GM18909 (cell line): ENCODE data around the gene ZNF112.
"Not testable (repeated sequence)": the region's sequence is repeated elsewhere in the genome, so short reads cannot be mapped to it uniquely, and the experiment has no call there.

Experiments
- ATAC-seq: cut with Tn5 transposase; IDR thresholded peaks from one replicate; pipeline ENCODE4 v1.9.1; 2021; ENCODE audit warnings: mild to moderate bottlenecking; ENCODE audit not compliant: unreplicated experiment, poor library complexity

ZNF112 gene

DNA sequence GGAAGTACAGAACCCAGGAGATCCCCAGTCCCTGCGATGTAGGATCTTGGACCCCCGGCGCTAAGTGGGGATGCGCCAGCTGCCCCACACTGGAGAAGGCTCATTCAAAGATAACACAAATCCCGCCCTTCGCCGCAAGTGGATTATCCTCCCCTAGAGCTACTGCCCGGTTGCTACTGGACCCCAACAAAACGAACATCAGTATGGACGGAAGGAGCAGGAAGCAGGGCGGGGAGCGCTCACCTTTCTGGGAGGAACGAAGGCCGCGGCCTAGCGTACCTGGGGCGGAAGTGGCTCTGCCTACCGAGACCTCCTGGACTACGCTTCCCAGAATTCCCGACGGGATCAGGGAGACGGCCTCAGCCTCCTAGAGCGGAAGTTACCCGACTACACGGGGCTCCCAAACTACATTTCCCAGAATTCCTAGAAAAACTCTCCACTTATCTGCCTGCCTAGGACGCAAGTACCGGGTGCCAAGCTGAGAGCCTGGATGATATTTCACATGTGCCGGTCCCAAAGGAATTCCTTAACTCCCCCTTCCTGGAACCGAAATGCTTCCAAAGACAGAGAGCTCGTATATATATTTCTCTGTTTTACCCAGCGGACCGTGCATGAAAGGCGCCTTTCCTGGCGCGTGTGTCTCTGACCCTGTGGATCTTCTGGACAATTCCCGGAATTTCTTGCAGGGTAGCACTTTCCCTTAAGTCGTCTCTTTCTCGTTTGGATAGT, at the start of gene ZNF112:
TSS of gene ZNF112 (minus strand) at position 298 of the 729 bp plus-strand sequence. CDS start 16,141 bp downstream, outside the sequence.
- no peak for ATAC-seq

GRCh38 chr19:44401139-44402115, 44.9 kb upstream of the ZNF112 start, which contains the start of gene ZNF285:
Gene ZNF285 (minus strand): TSS chr19:44401608. CDS start chr19:44397213, 4,395 bp downstream.
- peak; percentile 66 for ATAC-seq

- ATAC-seq = not testable (repeated sequence)
Observed at GRCh38 chr19:44389268-44389667, 32.8 kb upstream of the ZNF112 start.

DNA sequence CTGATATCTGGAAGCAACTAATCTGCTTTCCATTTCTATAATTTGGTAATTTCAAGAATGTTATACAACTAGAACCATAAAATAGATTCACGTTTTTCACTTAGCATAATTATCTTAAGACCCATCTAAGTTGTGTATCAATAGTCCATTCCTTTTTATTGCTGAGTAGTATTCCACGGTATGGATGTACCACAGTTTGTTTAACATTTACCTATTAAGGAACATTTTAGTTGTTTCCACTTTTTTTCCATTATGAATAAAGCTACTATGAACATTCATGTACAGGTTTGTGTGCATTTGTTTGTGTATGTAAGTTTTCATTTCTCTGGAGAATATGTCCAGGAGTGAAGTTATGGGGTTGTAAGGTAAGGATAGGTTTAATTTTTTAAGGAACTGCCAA, 18.3 kb upstream of the ZNF112 start:
- no peak for ATAC-seq

DNA sequence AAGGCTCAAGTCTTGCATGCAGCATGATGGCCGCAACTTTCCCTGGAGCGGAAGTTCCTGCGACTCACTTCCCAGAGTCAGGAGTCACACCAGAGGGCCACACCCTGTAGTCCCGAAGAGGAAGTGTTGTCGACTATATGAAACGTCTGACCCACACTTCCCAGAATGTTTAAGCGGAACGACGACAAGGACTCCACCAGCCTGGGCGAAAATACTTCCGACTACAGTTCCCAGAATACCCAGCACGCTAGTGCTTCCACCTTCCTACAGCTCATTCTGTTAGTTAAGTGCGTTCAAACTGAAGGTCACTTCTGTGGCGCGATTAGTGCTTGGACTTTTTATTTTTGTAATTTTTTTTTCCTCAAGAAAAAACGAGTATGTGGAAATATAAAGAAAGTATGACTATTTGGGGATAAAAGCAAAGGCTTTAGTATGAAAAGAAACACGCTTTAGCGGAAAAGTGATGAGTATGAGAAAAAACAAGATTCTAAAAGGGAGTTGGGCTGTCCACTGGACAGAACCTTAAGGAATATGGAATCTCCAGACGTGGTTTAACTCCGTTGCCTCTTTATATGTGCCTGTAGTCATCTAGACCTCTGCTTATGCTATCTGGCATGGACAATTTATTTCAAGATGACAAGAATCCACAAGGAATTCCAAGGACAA, 15.5 kb upstream of the ZNF112 start:
- no peak for ATAC-seq

DNA sequence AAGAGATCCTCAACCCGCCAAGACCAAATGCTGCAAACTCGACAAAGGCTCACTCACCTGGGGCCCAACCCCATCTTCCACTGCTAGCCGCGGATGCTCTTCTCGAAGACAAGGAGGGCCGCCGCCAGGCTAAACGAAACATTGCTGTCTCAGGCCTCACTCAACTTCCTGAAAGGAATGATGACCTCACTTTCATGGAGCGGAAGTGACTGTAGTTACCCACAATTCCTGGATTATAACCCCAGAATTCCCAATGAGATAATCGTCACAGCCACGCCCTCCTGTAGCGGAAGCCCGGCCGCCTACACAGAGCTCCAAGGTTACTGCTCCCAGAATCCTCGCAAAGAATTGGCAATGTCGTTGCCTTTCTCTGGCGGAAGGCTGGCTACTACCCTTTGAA, 10.5 kb upstream of the ZNF112 start:
- ATAC-seq = no peak

DNA sequence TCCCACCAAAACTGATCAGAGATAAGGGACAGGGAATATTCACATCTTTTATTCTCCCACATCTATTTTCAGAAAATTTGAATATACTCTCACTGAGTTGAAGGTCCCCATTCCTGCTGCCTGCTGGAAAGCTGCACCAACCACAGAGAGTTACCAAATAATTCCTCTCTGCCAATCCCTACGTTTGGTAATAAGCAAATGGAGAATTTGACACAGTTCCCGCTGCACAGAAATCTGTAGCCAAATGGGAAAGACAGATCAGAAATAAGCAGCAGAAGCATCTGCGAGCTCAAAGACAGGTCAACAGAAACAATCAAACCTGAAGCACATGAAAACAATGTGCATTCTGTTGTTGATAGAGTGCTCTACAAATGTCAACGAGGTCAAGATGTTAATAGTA, 9.9 kb downstream of the ZNF112 start:
- no peak for ATAC-seq

DNA sequence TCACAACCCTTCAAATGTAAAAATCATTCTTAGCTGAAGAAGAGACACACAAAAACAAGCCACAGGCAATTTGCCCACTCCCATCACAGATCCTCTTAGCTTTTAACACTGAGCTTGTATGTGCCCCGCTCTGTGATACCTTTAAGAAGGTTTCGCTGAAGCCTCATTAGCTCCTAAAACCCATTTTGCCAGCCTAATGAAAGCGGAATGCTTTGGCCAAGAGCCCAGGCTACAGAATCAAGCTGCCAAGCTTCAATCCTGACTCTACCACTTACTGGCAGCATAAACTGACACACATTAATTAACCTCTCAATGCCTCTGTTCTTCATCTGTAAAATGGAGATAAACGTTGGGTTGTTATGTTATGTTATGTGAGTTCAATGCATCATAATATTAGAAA, 10.5 kb downstream of the ZNF112 start:
- no peak for ATAC-seq

DNA sequence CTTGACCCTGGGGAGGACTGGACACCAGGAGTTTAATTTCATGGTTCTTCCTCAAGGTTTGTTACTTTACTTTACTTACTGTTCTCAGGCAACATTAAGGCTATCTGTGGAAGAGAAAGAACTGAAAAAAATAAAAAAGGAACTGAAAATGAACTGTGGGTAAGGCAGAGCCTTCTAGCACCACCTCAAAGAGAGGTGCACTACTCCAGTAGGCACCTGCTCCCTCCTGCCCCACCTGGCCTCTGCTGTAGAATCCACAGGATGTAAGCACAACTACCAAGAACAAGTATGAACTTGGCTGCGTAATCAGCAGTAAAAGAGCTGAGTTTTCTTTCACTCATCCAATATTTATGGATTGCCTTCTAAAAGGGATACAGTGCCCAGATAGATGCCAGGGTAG, 12.2 kb downstream of the ZNF112 start:
- no peak for ATAC-seq

DNA sequence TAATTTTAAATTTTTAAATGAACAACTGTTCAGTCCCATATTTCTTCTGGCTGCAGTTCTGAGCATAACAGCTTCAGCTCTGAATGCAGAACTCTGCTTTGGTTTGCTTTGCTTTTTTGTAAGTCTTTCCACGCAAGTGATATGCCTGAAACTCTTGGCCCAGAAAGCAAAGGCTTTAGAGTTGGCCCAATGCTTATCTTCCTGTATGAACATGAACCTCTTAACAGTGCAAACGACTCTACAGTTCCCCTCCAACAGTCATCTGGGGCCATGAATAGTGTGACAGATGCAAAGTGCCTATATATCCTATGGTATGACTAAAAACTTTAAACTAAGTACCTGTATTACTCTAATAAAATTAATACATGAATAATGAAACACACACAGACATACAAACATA, 14.7 kb downstream of the ZNF112 start:
- ATAC-seq = no peak

- not testable (repeated sequence) for ATAC-seq
Observed at GRCh38 chr19:44334639-44335038, 21.8 kb downstream of the ZNF112 start.

DNA sequence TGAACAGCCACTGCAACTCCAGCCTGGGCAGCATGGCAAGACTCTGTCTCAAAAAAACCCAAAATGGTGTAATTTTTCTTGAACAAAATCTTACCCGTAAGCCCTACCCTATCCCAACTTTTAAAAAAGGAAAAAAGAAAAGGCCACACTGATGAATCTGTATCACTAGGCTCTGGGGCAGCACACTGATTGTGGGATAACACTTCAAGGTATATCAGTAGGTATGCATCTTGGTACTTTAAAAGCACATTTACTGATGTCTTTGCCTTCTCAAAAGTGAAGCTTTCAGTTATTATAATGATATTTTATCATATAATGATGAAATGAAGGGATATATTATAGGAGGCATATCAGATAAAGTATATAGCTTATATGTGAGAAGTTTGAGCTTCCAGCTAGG, 24.3 kb downstream of the ZNF112 start:
- no peak for ATAC-seq

- no peak for ATAC-seq
Observed at GRCh38 chr19:44315883-44316282, 40.6 kb downstream of the ZNF112 start.

DNA sequence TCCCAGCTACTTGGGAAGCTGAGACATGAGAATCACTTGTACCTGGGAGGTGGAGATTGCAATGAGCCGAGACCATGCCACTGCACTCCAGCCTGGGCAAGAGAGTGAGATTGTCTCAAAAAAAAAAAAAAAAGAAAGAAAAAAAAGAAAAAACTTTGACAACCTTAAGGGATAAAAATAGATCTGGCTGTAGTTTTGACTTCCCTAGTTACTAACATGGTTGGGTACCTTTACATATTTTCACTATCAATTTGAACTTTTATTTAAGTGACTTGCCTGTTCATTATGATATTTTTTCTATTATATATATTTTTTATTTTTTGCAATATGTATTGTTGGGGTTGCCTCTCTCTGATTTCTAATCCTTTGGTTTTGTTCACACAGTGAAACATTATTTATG, 43.2 kb downstream of the ZNF112 start:
- ATAC-seq = no peak

DNA sequence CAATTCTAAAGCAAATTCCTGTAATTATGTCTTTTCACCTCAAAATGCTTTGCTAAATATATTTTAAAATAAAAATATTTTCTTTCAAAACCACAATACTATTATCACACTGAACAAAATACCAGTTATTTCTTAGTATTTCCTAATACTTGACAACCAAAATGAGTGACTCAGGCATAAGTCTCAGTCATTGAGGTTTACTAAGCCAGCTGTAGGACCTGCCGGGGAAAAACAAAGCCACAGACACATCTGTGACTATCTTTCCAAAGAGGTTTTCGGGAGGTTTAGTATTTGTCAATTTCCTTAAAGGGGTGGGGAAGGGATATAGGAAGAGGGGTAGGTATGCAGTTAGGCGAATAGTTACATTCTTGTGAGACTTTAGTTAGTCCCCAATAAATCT, 48.5 kb downstream of the ZNF112 start:
- no peak for ATAC-seq

DNA sequence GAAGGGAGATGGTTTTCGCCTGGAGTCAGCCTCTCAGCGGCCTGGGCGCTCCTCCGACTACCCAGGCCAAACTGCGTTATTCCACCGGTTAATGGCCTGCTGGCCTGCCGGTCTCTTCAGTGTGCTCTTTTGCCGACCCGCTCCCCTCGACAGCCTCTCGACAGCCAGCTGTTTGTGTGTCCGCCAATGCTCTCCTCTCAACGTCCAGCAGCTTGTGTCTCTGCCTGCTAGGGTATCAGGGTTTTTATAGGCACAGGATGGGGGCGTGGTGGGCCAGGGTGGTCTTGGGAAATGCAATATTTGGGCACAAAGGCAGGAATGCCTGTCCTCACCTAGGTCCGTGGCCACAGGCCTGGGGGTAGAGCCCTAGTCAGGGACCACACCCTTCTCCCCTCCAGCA, 50.2 kb downstream of the ZNF112 start:
- no peak for ATAC-seq

DNA sequence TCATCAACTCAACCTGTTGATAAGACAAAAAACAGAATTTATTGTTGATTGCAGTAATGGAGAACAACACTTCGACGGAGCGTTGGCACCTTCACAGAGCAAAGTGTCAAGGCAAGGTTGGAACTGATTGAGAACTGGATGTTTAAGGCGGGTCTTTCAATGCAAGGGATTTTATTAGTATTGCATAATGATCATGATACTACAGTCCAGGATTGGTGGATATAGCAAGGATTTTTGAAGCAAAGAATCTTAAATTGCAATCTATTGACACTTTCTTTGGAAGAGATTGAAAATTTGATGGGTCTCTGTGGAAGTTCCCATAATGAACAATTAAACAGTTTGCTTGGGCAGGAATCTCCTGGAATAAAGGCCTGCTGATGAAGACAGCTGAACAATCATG, 51.0 kb downstream of the ZNF112 start:
- no peak for ATAC-seq

GRCh38 chr19:44304659-44305193, 51.8 kb downstream of the ZNF112 start, which contains the start of gene ZNF235:
Gene ZNF235 (minus strand): TSS chr19:44305025. CDS start chr19:44303404, 1,621 bp downstream.
- ATAC-seq = peak; percentile 85

DNA sequence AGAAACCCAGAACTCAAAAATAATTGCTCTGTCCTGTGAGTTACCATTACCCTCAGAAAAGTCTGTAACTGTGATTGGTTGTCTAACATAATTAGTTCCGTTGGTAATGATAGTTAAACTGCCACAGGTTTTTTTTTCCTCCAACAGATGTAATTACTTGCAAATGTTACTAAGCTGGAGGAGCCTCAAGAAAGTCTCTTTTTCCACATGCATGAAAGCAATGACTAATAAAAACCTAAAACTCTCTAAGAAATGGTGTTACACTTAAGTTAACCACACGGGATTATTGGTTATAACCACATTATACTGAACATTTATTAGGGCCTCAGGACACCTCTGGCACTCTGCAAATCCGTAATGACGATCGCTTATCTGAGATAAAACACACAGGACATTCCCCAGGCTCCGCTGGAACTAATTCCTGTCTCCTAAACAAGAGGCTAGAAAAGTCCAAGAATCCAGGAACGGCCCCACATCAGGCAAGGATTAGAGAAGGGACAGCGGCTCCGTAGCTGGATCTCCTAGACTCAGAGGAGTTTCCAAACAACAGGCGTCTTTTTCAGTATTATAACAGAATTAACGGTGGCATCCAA, 52.4 kb downstream of the ZNF112 start:
- peak; percentile 30 for ATAC-seq

DNA sequence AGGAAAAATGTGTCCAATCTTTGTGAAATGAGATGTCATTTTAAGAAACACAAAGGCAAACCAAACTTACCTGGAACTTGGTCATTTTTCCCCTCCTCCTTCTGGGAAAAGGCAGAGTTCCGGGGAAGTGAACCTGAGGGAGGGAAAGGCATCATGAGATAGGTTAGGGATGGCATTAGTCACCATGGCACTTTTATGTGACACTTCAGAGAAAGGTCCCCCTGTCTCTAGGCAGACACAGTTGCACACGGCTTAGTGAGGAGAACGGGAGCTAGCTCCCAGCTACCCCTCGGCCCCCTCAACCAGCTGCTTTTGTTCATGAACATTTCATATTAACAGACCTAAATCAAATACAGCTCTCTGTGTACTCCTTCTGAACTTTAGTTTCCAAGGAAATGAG, 53.2 kb downstream of the ZNF112 start:
- ATAC-seq = no peak
